GM18517 (cell line): ENCODE data around the gene MICAL1.
A peak's percentile ranks its signal among the peaks of the same experiment; 100 is the strongest.

Experiments used
- ATAC-seq: cut with Tn5 transposase; IDR thresholded peaks from one replicate; pipeline ENCODE4 v1.9.1; 2021; ENCODE audit warnings: mild to moderate bottlenecking, moderate library complexity; ENCODE audit not compliant: unreplicated experiment

The MICAL1 gene

DNA sequence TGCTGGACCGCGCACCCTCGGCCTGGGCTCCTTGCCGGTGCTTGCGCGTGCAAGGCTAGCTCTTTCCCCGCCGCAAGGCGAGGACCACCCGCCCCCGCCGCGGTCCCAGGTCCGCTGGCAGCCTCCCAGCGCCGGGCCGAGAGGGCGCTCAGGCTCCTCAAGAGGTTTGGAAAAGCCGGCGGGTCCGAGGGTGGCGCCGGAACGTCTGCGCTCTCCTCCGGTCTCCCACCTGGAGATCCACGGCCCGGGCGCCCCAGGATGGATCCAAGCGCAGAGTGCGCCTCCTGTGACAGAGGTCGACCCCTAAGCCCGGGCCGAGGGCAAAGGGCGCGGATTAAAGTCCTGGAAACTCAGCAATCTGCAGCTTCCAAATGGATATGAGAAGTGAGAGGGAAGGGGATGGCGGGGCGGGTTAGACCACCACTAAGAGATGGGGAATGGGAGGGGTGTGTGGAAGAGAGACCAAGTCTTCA is 575 bp upstream of the MICAL1 start:
- ATAC-seq = peak; percentile 2

- ATAC-seq = peak; percentile 28
Measured at GRCh38 chr6:109454496-109455436, 806 bp downstream of the MICAL1 start.

- ATAC-seq = no peak
Measured at GRCh38 chr6:109453594-109454495, 1.7 kb downstream of the MICAL1 start.

DNA sequence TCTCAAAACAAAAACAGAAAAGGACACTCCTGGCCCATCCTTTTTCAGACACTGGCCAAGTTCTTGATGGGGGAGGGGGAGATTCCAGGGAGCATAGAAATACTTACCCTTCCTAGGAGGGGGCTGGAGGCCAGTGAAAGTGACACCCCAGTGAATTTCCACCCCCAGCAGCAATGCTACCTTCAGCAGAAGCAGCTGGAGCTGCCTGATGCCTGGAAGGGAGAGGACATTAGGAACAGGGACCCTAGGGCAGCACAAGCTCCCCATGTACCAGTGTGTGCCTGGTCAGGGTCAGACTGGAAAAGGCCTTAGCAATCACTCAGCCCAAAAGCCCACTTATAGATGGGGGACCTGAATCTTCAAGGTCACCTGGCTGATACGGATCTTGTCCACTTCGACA is 2.4 kb downstream of the MICAL1 start:
- no peak for ATAC-seq

DNA sequence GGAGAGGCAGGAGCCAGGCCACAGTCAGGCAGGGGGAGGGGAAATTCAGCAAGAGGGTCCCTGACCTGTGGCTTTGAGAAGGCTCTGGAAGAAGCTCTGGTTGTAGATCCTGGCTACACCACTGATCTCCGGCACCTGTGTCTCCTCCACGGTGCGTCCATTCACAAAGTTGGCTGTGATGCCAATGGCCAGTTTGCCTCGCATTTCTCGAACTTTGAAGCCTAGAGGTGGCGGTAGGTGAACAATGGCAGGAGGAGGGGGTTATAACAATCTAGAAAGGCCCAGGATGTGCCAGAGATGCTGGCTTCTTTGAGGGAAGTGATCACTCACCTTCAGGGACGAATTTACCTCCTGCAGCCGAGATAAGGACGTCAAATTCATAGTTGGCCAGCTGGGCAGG is 3.4 kb downstream of the MICAL1 start:
- ATAC-seq = no peak

- ATAC-seq = no peak
Measured at GRCh38 chr6:109451376-109451775, 4.2 kb downstream of the MICAL1 start.

- ATAC-seq = no peak
Measured at GRCh38 chr6:109450801-109451200, 4.8 kb downstream of the MICAL1 start.

DNA sequence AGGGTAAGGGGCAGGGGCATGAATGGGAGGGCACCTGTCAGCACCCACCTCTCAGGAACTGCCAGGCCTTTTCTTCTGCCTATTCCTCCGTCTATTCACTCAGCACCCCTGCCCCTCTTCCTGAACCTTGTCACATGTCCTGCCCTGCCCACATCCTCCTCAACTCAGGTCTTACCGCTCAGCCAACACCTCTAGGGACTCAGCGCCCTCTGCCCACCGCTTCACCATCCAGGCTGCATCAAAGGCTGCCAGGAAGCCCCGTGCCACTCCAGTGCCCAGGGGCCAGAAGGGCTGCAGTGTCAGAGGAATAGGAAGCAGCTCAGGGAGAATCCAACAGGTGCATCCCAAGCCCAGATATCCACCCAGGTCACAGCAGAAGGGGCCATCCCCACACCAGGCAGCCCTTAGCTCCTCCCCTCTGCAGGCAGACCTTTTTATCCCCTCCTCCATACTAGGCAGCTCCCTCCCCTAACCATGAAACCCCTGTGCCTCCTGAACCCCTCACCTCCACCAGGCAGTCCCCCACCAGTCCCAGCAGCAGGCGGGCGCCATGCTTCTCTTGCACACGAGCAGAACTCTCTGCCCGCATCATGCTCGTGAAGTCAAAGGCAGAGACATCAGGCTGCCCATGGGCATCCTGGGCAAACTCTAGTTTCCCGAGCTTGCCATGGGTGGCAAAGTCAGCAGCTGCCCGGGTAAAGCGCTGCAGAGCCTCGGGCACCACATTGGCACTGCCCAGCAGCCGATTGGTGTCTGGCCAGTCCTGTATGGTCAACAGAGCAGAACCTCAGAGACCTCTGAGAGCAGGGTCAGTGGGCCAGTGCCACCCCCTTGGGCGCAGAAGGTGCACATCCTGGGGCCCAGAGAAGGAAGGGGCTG is 5.5 kb downstream of the MICAL1 start:
- ATAC-seq = no peak

- no peak for ATAC-seq
Measured at GRCh38 chr6:109449064-109449794, 6.3 kb downstream of the MICAL1 start.

DNA sequence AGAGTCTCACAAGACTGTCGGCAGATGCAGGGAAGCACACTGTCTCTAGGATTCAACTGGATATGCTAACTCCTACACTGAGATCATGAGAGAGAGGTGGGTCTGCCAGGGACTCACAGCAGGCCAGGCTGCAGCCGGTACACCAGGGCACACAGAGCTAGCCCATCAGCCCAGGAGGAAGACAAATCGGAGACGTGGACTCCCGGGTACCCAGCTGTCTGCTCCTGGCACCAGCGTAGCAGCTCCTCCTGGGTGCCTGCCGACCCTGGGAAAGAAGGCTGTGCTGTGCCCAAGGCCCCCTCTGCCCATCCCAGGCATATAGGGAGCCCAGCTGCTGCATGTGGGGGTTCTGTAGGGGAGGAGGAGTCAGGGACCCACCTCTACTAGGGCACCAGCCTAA is 7.0 kb downstream of the MICAL1 start:
- no peak for ATAC-seq

- ATAC-seq = no peak
Measured at GRCh38 chr6:109447878-109448555, 7.6 kb downstream of the MICAL1 start.

DNA sequence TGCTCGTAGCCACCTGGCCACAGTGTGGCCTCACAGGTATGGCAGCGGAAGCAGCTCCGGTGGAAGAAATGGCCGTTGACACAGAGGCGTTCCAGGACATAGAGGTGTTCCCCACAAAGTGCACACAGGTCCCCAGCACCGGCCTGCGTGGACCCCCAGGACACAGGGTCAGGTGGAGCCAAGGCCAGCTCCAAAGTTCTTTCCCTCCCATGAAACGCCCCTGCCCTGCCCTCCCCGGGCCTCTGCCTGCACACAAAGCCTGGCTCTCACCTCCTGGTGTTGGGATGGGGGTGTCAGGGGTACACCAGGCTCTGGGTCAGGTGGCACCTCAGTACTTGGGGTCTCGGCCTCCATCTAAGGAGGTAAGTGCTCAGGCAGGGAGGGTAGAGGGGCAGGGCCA is 8.5 kb downstream of the MICAL1 start:
- ATAC-seq = no peak

DNA sequence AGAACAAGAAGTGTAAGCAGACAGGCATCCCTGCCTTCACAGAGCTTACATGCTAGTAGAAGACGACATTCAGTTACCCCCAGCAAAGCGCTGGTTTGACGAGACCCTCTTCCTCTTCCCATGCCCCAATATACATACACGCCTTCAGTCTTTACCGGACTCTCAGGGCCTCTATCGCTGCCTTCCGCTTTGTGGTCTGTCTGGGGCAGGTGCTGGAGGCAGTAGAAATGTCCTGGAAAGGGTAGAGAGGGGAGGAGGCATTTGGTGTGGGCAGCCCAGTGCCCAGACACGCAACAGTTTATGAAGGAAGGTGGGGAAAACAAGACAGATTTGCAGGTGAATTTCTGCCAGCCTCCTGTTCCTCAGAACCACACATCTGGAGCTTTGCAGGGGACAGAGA is 9.0 kb downstream of the MICAL1 start:
- ATAC-seq = no peak

- ATAC-seq = no peak
Measured at GRCh38 chr6:109446072-109446471, 9.5 kb downstream of the MICAL1 start.

DNA sequence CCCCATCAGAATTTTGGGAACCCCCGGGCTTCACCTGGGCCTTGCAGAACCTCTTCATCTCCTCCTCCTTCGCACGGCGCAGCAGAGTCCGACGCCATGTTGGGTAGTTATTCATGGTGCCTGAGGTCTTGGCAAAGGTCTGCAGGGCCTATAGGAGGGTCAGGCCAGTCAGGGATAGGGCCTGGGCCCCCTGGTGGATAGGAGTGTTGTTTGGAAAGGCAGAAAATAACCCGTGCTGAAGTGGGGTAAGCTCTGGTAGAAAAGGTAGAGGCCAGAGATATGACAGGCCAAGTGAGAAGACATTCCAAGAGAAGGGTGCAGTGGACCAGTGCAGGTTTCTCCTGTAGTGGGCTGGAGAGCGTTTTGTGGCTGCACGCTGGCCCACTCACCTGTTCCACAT is 10.2 kb downstream of the MICAL1 start:
- no peak for ATAC-seq

DNA sequence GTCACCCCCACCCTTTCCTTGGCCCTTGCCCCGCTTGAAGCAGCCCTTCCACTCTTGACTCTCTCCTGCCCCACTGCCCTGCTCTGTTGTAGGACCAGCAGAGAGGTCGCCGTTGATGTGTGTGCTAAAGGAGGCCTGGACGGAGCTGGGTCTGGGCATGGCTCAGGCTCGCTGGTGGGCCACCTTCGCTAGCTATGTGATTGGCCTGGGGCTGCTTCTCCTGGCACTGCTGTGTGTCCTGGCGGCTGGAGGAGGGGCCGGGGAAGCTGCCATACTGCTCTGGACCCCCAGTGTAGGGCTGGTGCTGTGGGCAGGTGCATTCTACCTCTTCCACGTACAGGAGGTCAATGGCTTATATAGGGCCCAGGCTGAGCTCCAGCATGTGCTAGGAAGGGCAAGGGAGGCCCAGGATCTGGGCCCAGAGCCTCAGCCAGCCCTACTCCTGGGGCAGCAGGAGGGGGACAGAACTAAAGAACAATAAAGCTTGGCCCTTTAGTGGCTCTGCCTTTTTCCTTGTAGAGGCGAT is 12.1 kb downstream of the MICAL1 start:
- ATAC-seq = no peak

DNA sequence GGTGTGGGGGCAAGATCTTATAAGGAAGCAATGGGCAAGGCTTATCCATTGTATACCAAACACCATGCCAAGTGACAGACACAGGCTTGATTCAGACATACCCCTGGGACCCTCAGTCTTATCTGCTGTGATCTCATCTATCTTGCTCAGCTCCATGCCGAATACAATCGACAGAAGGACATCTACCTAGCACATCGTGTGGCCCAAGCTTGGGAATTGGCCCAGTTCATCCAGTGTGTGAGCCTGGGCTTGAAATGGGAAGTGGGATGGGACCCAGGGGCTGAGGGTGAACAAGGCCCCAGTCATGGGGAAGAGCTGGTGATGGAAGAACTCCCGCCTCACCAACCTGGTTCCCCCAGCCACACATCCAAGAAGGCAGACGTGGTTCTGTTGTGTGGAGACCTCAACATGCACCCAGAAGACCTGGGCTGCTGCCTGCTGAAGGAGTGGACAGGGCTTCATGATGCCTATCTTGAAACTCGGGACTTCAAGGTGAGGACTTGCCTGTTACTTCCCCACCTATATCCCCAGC is 13.1 kb downstream of the MICAL1 start:
- ATAC-seq = no peak

DNA sequence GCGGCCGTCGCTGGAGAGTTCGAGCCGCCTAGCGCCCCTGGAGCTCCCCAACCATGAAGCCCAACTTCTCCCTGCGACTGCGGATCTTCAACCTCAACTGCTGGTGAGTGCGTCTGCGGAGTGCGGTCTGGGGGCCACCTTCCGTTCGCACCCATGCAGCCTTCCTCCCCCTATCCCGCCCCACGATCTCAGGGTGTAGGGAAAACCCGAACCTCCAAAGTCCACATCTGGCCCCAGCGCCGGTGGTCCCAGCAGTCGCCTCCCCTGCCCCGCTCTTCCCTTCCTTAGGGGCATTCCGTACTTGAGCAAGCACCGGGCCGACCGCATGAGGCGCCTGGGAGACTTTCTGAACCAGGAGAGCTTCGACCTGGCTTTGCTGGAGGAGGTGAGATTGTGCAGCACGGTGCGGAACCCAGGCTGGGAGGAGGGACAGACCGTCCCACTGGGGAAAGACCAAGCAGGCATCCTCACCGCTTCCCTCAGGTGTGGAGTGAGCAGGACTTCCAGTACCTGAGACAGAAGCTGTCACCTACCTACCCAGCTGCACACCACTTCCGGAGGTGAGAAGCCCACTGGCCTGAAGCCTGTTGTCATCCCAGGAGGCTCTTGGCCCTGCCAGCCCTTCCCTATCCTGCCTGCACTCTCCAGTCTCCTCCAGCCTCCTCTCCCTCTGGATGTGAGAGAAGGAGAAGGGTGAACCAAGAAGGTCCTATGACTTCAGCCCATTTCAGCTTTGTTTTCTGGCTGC is 14.3 kb downstream of the MICAL1 start:
- peak; percentile 26 for ATAC-seq
